Testis (tissue), 2 donors: ENCODE results near the gene MAP2K5.

Source experiments
- CTCF ChIP-seq, 3 experiments: fragments of 450-650 bp in 2 of 3; fragments of 200-600 bp in 1 of 3; sonication (generic) in 1 of 3; IDR thresholded peaks; one replicate each; pipeline ENCODE4 v1.5.1; 2016 to 2019; ENCODE audit warnings: antibody characterized with exemption in 3 of 3, mild to moderate bottlenecking in 2 of 3, moderate library complexity in 1 of 3
- POLR2A ChIP-seq: fragments of 450-650 bp; IDR thresholded peaks from one replicate; pipeline ENCODE4 v1.6.1; 2017; ENCODE audit warnings: antibody characterized with exemption, mild to moderate bottlenecking, moderate library complexity

GRCh38 chr15:67523330-67523729, 19.2 kb upstream of the MAP2K5 start:
- TF ChIP-seq CTCF (IDR thresholded peaks at IDR 0.05) (no peak), POLR2A (no peak)
